Panc1 (cell line): ENCODE data around the gene GPR142. TPM values are rescaled to one million over a fixed set of nuclear protein-coding genes. Genes with fewer than 3 reads are reported as not detected.

Experiments used
- ATAC-seq: fragments of 200-7000 bp; cut with Tn5 transposase; 2 replicates; pipeline ENCODE4 v1.9.1; 2020; ENCODE audit warnings: mild to moderate bottlenecking, moderate library complexity
- BruUV-seq: library from RNA; stranded (reverse); fragments of 400-500 nt; replicated peaks from 2 replicates; lab custom pipeline; 2021; lab: Mats Ljungman, UMichigan
- CTCF ChIA-PET: fragments of 300-600 bp; sonication (Branson Sonifier 250); formaldehyde crosslinking; loops from one replicate; lab custom pipeline; 2022; ENCODE audit warnings: antibody characterized with exemption; lab: Charles Lee
- POLR2A ChIA-PET: fragments of 300-600 bp; sonication (Branson Sonifier 250); formaldehyde crosslinking; loops from one replicate; lab custom pipeline; 2022; ENCODE audit warnings: antibody characterized with exemption; lab: Charles Lee
- DNase-seq: peaks from one replicate; pipeline ENCODE4 v3.0.0-alpha.2; 2010; ENCODE audit warnings: low read depth, low spot score
- H3K27ac ChIP-seq: 2 replicates; pipeline ENCODE4 v1.5.1; 2011; ENCODE audit warnings: mild to moderate bottlenecking, low read length, inconsistent platforms
- H3K27me3 ChIP-seq: fragments of 200-500 bp; sonication (Bioruptor generic); 2 replicates; pipeline ENCODE4 v1.6.0; 2014; ENCODE audit warnings: low read length, inconsistent platforms; ENCODE audit not compliant: control insufficient read depth, insufficient read depth
- H3K36me3 ChIP-seq: fragments of 200-500 bp; sonication (Bioruptor generic); 2 replicates; pipeline ENCODE4 v1.5.1; 2014; ENCODE audit warnings: inconsistent platforms, mild to moderate bottlenecking, low read length, moderate library complexity; ENCODE audit not compliant: control insufficient read depth, insufficient read depth
- H3K4me1 ChIP-seq: 2 replicates; pipeline ENCODE4 v1.5.1; 2011; ENCODE audit warnings: inconsistent platforms, mild to moderate bottlenecking, low read length, moderate library complexity; ENCODE audit not compliant: control insufficient read depth, insufficient read depth
- H3K4me3 ChIP-seq, 2 experiments: 2 replicates each; pipeline ENCODE4 v1.5.1; 2011 to 2012; ENCODE audit warnings: low read depth in 2 of 2, low read length in 2 of 2, mild to moderate bottlenecking in 2 of 2, inconsistent platforms in 1 of 2, moderate library complexity in 1 of 2
- H3K9me3 ChIP-seq: fragments of 200-500 bp; sonication (Bioruptor generic); 2 replicates; pipeline ENCODE4 v1.5.1; 2014; ENCODE audit warnings: low read depth, mild to moderate bottlenecking, inconsistent platforms, low read length, moderate library complexity; ENCODE audit not compliant: control insufficient read depth, insufficient read depth
- CTCF ChIP-seq: fragments of 450-650 bp; IDR thresholded peaks from 2 replicates; pipeline ENCODE4 v1.5.1; 2017; ENCODE audit warnings: mild to moderate bottlenecking
- POLR2AphosphoS5 ChIP-seq: IDR thresholded peaks from 2 replicates; pipeline ENCODE4 v1.6.1; 2012; ENCODE audit warnings: mild to moderate bottlenecking, low read depth, low read length, moderate library complexity
- REST ChIP-seq, 2 experiments: IDR thresholded peaks; 2 replicates each; pipeline ENCODE4 v1.6.1; 2011 to 2012; ENCODE audit warnings: low read depth in 2 of 2, control low read depth in 1 of 2, low read length in 1 of 2, mild to moderate bottlenecking in 1 of 2, moderate library complexity in 1 of 2; ENCODE audit not compliant: insufficient read depth in 1 of 2
- SIN3A ChIP-seq: IDR thresholded peaks from 2 replicates; pipeline ENCODE4 v1.6.1; 2012; ENCODE audit warnings: low read depth, mild to moderate bottlenecking, low read length, moderate library complexity, borderline replicate concordance; ENCODE audit not compliant: insufficient read depth
- TCF7L2 ChIP-seq: IDR thresholded peaks from 2 replicates; pipeline ENCODE4 v1.6.1; 2011; ENCODE audit warnings: mild to moderate bottlenecking, low read depth, low read length, inconsistent platforms
- in situ Hi-C: cut with HindIII; loops from 2 replicates; pipeline ENCODE4 v1.10.0; 2016; ENCODE audit warnings: low sequenced_read_pairs, low pct_unique_long_range_greater_than_20kb
- intact Hi-C: fragments of 100-400 bp; cut with micrococcal nuclease; formaldehyde crosslinking; loops from one replicate; pipeline ENCODE4 v1.10.0; 2022; ENCODE audit not compliant: unreplicated experiment
- total RNA-seq: library from RNA; stranded (reverse); gene quantifications from one replicate; pipeline ENCODE4 v1.2.1, GENCODE V29; 2021; ENCODE audit not compliant: unreplicated experiment

The GPR142 gene
- total RNA-seq, 1 experiment from 2014 or later, result not detected

GRCh38 chr17:74389937-74390679 lies 22.8 kb downstream of the GPR142 start:
- ATAC-seq (no peak), DNase-seq (no peak)
- H3K4me3 ChIP-seq, result no peak overlapping the region
- no peaks in the 10 kb centered on the region for H3K27me3 ChIP-seq
- BruUV-seq, result no TSS peak
- in situ Hi-C loops (no loop called here), intact Hi-C loops (no loop called here)
- TF ChIP-seq REST (IDR thresholded peaks at IDR 0.05; ENCODE audit: insufficient read depth in 1 of 2, low read depth in 2 of 2, low read length in 1 of 2) (no peak), SIN3A (no peak), CTCF (no peak), TCF7L2 (no peak), POLR2AphosphoS5 (no peak)
- no peaks in the 10 kb centered on the region for H3K4me1 ChIP-seq
- no peaks in the 10 kb centered on the region for H3K36me3 ChIP-seq
- no peak overlapping the region for H3K27ac ChIP-seq
- H3K9me3 ChIP-seq, result no peaks in the 10 kb centered on the region
- ChIA-PET CTCF (no interaction called here), POLR2A (no interaction called here)

GRCh38 chr17:74390680-74391653 lies 23.7 kb downstream of the GPR142 start:
- CTCF ChIA-PET, result interaction anchor here (0.7 kb wide), 1 partner anchor 12 kb away, joined by 5 read pairs; no protein-coding TSS in a partner anchor
- POLR2A ChIA-PET, result no interaction called here
- Histone ChIP-seq H3K9me3 (no peaks in the 10 kb centered on the region), H3K4me3 (no peak overlapping the region), H3K27ac (no peak overlapping the region), H3K36me3 (no peaks in the 10 kb centered on the region), H3K4me1 (no peaks in the 10 kb centered on the region), H3K27me3 (no peaks in the 10 kb centered on the region)
- TF ChIP-seq CTCF, result no peak
- no peak for TF ChIP-seq POLR2AphosphoS5
- TF ChIP-seq TCF7L2, result no peak
- TF ChIP-seq REST (IDR thresholded peaks at IDR 0.05; ENCODE audit: insufficient read depth in 1 of 2, low read depth in 2 of 2, low read length in 1 of 2), result no peak
- TF ChIP-seq SIN3A, result no peak
- intact Hi-C loops (no loop called here), in situ Hi-C loops (no loop called here)
- no TSS peak for BruUV-seq
- DNase-seq (no peak), ATAC-seq (no peak)
